NCI-H345 (cell line): ENCODE measurements around the gene DDX24.

Experiments used
- DNase-seq: peaks from one replicate; lab custom pipeline; 2025; lab: John Stamatoyannopoulos, UW

The DDX24 gene

DNA sequence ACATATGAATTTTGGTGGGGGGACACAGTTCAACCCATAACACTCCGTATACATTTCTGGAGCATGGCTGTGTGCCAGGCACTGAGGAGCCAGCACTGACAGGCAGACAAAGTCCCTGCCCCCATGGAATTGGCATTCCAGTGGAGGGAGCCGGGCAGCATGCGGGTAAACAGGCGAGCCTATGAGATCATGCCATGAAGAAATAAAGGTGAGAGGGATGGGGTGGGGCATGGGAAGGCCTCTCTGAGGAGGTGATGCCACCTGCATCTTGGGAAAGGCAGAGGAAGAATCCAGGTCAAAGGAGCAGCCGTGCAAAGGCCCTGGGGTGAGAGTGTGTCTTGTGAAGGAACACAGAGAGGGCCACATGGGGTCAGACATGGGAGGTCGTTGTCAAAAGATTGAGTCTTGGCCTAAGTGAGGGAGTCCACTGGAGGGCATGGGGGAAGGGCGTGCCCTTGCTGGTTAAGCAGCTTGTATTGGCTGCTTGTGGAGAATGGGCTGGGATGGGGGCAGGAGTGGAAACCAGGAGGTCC, 51.3 kb downstream of the DDX24 start:
- DNase-seq, result no peak

DNA sequence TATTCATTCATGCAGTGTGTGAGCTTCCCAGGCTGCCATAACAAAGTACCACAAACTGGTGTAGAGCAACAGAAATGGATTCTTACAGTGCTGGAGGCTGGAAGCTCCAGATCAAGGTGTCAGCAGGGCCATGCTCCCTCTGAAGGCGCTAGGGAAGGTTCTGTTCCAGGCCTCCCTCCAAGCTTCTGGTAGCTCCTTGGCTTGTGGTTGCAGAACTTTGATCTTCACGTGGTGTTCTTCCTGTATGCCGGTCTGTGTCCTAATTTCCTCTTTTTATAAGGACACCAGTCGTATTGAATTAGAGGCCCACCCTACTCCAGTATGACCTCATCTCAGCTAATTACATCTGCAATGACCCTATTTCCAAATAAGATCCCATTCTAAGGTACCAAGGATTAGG, 51.7 kb downstream of the DDX24 start:
- DNase-seq, result no peak

DNA sequence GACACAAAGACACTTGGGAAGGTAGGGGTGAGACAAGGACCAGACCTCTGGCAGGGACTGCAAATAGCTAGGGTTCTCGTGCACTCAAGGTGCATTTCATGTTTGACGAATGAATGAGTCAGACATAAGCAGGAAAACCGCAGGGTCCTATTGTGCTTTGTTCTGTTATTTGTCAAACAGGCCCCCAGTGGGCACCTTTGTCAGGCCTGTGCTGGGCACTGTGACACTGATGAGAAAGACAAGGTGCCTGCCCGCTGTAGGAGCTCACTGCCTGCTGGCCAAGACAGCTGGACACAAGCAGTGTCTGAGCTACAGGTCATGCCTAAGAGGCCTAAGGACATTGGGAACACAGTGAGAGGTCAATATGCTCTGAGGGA, 52.6 kb downstream of the DDX24 start:
- DNase-seq, result peak; percentile 25

DNA sequence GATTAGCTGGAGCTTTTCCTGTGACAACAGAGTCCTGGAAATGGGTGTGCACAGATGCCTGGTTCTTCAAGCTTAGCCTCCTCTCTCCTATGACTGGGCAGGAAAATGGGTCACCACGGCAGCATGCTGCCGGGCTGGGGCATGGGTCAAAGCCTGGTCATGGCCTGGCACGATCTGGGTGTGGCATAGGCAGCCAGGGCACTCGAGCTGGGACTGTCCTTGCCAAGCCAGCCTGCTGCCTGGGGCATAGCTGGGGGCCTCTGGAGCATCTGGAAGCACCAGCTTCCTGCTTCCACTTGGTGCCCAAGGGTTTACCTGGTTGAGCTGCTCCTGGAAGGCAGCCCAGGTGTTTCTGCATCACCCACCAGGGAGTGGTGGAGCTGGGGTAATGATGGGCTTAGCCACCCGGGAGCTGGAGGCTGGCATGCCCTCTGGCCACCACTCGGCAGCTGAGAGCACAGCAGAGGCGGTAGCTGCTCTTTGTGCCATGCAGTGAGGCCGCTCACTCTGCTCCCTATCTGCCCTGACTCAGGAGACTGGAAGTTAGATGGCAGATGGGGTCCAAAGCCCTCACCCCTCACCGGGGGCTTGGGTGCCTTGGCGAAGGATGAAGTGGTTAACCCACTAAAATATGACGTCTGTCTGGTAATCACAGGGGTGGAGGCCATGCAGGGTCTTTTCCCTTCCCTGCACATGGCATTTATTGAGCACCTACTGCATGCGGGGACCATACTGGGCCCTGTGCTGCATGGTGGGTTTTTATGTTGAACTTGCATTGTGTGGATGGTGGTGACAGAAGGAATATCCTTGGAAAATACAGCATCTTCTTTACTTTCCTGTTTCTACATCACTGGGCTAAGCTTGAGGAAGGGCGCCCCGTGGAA, 53.2 kb downstream of the DDX24 start:
- DNase-seq, result peak; percentile 13

DNA sequence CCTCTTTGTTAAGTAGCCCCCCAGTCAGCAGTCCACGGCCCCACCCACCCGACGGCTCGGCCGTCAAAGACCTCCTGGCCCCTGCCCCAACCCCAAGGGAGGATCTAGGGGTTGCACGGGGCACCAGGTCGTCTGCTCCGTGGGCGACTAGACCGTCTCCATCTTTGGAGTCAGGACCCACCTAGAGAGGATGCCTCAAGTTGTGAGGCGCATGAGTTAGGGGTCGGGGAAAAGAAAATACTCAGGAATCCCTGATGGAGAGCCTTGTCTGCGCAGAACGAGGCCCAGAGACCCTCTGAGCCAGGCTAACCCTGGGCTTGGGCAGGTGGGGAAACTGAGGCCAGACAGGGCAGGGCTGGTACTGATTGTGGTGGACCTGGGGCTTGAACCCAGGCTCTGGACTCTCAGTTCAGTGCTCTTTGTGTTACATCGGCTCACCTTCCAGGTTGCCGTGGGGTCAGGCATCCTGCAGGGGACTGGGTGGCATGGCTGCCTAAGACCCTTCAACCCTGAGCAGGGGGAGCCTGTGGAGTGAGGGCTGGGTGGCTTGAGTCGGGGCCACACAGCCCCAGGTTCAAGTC, 54.0 kb downstream of the DDX24 start:
- no peak for DNase-seq

DNA sequence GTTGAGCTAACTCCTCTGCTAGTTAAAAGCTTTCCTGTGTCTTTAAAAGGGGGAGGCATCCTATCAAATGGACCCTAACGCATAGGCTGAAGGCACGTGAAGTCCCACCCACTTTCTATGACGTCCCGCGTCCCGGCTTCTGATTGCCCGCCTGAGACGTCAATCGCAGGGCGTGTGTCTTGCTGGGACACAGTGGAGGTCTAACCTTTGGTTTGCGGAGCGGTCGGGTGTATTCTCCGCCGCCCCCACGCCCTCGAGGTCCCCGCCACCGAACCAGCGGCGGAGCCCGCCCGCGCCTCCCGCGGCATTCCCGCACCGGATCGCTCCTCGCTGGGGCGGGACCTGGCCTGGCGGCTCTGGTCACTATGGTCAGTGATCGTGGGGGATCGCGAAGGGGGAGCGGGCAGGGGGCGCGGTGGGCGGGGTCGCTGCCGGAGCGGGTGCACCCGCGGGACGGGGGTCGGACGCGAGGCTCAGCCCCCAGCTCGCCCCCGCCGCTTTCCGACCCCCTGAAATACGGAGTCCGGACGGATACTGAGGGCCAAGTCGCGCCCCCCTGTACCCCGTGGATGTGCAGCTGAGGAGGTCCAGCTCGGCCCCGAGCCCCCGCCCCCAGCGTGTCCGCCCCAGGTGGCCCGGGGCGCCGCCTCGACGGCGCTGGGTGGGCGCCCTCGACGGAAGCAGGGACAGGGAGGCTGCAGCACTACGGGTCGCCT, 54.7 kb downstream of the DDX24 start, which contains the start of gene OTUB2:
Gene OTUB2, plus strand, starts transcription at position 168 of the 716 bp plus-strand sequence. Its CDS starts 198 bp downstream, at position 366.
- DNase-seq, result peak; percentile 98

DNA sequence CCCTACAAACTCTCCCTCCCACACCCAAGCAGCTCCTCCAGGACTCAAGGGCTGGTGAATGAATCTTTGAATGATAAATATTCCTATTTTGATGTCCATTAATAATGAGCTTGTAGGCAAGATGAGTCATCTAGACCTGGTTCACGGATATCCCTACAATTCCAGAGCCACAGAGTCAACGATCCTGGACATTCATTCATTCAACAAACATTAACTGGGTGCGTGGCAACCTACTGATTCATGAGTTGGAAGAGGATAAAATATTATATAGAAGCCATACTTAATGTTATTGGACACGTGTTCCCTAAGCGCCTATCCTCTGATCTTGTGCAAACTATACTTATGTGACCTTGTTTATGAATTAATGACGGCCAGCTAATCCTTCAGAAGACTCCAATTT, 55.3 kb downstream of the DDX24 start:
- DNase-seq, result no peak

DNA sequence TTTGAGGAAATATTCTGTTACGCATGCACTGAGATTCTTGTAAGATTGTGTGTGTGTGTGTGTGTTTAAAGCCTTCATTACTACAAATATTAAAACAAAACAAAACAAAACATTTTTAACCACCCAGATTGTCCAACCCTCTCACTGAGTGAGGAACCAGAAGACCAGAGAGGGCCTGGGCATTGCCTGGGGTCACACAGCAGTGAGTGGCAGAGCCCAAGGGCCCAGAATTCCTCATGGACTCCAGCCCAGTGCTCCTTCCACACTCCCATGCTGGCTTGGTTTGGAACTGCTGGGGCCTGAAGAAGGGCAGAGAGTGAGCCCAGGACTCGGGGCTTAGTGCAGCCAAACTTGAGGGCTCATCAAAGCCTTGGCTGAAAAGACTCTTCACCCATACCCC, 56.5 kb downstream of the DDX24 start:
- no peak for DNase-seq

DNA sequence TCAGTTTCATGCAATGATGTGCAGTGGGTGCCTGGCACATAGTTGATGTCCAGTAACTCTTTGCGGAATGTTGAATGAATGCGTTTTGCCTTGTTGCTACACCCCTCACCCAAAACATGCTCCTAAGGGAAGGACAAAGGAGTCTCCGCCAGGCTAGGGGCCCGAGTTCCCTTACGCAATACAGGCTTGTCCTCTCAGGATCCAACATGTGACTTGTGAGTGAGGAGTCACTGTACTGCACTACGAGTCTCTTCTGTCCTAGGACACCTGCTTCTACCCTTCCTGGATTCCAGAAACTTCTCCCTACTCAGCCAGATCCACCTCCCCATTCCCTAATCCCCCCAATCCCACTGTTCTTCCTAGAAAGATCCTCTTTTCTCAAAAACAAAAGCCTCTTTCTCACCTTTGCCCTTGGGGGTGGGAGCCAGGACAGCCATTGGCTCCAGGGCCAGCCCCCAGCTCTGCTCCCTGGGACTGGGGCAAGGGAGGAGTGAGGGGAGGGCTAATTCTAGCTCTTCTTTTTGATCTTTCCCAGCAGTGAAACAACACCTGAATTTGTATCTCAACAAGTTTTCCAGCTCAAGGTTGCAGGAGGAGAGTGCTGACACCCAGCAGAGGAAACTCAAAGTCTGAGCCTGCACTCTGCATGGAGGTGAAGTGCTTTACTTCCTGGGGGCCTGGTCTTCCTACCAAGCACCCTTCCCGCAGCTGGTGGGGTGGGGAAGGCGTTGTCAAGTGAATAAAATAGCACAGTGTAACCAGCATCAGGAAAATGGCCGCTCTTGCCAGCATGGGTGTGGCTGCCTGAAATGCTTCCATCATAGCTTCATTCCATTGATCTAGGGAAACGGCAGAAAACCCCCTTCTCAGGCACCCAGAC, 58.2 kb downstream of the DDX24 start:
- no peak for DNase-seq

DNA sequence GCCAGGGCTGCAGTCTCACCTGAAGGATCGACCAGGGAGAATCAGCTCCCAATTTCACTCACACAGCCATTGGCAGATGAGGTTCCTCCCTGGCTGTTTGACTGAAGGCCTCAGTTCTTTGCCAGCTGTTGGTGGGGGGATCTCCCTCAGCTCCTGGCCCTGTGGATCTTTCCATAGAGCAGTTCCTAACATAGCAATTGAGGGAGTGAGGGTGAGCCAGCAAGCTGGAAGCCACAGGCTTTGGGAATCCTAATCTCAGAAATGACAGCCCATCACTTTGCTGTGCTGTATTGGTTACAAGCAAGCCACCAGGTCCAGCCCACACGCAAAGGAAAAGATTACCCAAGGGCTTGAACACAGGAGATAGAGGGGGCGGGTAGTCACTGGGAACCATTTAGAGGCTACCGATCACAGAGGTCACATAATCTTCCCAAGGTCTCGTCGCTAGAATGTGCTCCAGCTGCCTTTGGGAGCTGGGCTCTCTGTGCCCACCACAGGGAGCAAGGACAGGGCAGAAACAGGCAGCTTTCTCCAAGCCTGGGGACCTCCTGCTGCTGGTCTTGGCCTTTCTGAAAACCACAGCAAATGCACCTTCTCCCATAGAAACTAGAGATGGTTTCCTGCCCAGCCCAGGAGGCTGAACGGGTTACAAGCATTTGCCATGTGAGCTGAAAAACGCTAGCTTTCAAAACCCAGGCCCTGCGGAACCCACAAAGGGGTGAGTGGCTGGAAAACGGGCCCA, 59.4 kb downstream of the DDX24 start:
- DNase-seq, result no peak

DNA sequence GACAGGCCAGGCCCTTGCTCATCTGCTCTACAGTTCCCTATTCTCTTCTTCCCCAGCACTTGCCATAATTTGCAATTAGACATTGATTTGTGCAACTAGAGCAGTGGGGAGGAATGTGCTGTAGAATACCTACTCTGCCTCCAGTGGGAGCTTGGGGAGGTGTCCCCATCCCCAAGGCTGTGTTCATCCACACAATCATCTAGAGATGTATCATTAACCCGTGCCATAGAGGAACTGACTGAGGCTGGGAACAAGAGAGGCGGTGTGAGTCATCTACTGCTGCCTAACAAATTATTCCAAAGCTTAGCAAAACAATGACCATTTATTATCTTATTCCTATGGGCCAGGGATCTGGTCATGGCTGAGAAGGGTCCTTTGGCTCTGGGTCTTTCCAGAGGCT, 60.0 kb downstream of the DDX24 start:
- no peak for DNase-seq

DNA sequence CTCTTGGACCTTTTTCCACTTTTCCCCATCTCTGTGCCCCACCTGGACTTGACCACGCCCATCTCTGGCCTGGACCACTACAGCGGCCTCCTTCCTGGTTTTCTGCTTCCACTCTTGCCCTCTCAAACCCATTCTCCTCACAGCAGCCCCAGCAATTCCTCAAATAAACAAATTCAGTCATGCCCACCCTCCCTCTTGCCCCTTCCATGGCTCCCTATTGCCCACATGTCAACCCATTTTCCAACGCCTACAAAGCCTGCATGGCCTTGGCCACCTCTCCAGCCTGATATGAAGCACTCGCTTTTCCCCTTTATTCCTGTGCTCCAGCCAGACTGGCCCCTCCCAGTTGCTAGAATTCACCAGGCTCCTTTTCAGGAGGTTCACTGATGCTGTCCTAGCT, 60.7 kb downstream of the DDX24 start:
- no peak for DNase-seq

DNA sequence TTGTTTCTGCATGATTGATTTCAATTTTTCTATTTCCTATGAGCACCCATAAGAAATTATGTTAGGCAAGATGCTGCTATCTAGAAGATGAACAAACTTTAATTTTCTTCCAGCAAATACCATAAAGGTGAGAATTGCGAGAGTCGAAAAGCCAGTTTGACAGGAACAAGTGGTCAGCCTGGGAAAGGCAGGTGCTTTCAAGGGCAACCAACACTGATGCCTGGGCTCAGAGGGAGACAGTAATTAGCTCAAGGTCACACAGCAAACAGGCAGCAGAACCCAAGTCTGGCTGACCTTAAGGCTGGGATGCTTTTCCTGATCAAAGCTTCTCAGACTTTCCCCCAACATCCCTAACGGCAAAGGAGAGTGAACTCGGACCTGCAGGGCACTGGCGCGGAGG, 61.7 kb downstream of the DDX24 start:
- DNase-seq, result no peak

DNA sequence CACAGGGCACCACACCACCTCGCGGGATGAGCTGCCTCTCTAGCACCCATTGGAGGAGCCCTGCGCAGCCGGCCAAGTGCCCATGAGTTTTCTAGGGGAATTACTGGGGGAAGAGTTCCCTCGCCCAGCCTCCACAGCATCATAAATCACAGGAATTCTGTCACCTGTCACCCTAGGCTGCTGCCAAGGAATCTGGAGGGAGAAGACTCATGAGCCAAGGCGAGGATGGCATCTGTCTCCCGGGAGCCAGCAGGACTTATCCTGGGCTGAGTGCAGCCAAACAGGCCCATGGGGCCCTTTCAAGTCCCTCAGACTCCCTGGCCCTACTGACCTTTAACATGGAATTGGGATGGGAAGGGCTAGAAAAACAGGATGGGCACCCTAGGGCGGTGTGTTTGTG, 62.7 kb downstream of the DDX24 start:
- DNase-seq, result no peak

DNA sequence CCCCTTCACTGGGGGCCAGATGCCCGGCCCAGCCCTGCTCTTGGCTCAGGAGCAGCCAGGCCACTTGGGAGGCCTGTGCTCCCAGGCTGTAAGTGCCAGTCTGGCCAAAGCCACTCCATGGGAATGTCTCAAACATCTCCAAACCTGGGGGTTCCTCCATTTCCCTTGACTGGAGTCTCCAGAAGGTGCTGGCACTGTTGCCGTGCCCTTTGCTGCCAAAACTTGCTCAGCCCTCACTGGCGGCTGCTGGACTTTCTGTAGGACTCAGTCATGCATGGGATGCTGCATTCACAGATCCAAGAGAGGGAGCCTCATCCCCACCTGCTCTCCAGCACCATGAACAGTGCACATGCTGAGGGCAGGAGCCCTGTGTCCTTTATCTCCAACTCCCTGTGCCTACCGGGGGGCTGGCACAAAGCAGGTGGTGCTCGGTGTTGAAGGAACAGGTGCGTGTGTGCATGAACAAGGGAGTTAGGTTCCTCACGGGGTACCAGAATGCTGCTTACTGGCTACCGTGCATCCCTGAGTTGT, 64.5 kb downstream of the DDX24 start:
- DNase-seq, result no peak

DNA sequence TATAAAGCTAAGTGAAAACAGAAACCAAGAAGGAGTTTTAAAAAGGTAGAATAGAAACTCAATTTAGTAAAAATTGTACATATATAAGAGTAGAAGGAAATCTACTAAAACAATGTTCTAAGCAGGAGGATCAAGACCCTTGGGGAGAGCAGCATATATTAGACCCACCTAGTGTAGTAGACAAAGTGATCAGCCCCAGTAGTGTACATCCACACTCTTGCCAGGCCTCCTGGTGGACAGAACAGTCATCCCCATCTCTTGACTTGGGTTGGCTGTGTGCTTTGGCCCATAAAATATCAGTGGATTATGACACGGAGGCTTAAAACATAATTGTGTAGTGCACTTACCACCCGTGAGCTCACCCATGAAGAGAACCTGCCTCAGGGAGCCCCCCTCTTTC, 65.8 kb downstream of the DDX24 start:
- no peak for DNase-seq

DNA sequence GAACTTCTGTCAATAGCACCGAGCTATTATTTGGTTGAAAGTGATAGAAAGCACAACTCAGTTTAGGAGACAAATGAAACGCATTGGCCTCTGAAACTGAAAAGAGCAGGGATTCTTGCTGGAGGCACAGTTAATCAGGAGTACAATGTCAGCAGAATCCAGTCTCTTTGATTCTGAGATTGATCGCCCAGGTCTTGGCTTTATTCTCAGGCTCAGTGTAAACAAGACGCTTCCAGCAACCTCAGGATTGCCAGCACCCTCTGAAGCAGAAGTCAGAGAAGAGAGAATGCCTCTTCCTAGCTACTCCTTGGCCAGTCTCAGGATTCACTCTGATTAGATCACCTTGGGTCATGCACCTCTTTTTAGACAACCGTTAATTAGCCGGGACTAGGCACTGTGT, 66.6 kb downstream of the DDX24 start:
- DNase-seq, result no peak

DNA sequence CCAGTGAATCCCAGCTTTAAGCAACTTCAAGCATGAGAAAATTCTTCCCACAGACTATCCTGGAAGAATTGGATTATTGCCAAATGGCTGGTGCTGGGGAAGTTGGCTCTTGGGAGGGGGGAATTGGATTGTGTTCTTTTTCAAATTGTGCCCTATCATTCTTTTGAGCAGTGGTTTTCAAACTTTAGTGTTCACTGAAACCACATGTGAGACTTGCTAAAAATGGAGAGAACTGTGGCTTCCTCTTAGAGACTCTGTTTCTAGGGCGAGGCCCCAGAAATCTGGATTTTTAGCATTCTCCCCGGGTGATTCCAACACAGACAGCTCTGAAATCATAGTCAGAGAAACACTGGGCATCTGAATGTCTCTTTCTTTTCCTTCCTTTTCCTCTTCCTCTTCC, 69.2 kb downstream of the DDX24 start:
- DNase-seq, result peak; percentile 48

DNA sequence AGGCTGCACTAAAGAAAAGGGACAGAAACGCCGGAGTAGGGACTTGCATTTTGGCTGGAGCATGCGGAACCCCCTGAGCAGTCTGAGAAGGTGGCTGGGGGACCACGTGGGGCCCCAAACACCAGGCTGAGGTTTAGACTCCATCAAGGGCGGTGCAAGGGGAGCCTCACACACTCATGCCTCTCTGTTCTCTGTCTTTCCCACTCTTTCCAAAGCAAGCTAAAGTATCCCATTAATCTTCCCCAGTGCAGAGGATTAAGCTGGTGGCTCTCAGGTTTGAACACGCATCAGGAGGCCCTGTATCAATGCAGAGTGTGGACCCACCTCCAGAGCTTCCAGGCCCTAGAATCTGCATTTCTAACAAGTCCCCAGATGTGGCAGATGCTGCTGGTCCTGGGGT, 70.4 kb downstream of the DDX24 start:
- DNase-seq, result no peak

DNA sequence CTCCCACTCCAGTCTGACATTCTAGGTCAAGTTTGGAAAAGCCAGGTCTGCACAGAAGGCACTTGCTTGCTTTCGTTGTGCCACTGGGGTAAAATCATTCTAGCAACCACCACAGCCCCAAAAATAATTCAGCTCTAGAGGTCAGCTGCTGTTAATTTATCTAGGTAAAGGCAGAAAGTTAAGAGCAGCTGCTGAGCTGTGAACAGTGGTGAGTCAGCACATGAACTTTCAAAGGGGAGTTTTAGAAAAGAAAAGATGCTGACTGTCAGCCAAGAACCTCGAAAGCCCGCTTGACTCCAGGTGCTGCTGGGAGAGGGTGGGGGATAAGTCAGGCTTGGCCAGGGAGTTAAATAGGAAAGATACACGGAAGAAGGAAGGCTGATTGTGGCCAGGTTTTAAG, 71.2 kb downstream of the DDX24 start:
- no peak for DNase-seq

DNA sequence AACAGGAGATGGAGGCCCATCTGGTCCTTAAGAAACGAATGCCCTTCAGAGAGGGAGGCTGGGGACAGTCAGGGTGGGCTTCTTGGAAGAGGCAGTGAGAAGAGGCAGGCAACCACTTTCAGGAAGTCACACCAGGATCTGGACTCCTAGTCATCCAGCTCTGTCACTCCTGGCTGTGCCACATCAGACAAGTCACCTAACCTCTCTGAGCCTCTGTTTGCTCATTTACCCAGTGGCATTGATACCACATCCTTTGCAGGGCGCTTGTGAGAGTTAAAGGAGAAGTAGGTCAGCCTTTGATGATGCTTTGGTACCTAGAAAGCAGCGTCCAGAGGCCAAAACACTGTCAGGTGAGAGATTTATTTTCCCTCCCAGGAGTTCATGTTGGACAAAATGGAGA, 72.8 kb downstream of the DDX24 start:
- DNase-seq, result no peak
